ENCODE results near the gene ARHGAP6. TPM values are rescaled to one million over a fixed set of nuclear protein-coding genes. Genes with fewer than 3 reads are reported as not detected.

Gene ARHGAP6
- total RNA-seq, 1 donor from 2014 or later: 1.2 TPM

DNA sequence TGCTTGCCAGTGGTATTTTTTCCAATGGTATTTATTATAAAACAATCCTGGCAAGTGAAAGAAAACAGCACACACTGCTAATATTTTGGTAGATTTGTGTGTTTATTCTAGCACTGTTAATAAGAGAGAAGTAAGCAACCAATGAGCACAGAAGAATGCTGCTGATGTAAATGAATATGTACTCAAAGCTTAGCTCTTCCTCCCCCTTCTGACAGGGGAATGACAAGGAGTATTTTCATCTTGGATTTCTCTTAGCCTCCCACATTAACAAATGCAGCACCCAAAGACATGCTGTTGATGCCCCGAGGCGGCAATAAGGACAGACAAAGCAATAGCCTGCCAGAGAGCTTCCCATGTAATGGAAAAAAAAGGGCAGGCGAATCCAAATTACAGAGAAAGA is 18.6 kb downstream of the ARHGAP6 start:
- no peak overlapping the region for H3K27ac Mint-ChIP-seq
- H4K20me1 ChIP-seq (ENCODE audit: low read depth): no peaks in the 10 kb centered on the region
- no peak overlapping the region for H3K4me2 ChIP-seq
- H3K4me3 Mint-ChIP-seq: no peak overlapping the region
- H3K4me1 Mint-ChIP-seq: no peaks in the 10 kb centered on the region
- no peaks in the 10 kb centered on the region for H3K9me3 Mint-ChIP-seq
- H3K4me1 ChIP-seq: no peaks in the 10 kb centered on the region
- no peaks in the 10 kb centered on the region for H3K36me3 Mint-ChIP-seq
- no peaks in the 10 kb centered on the region for H3K27me3 Mint-ChIP-seq (ENCODE audit: insufficient read depth, low read depth)
- H3K27ac ChIP-seq: no peak overlapping the region
- no peaks in the 10 kb centered on the region for H3K27me3 ChIP-seq
- no peak overlapping the region for H2AFZ ChIP-seq (replicated peaks)
- H3K4me3 ChIP-seq: no peak overlapping the region
- no peak for DNase-seq (ENCODE audit: low spot score)
- TF ChIP-seq, protein P1, sequence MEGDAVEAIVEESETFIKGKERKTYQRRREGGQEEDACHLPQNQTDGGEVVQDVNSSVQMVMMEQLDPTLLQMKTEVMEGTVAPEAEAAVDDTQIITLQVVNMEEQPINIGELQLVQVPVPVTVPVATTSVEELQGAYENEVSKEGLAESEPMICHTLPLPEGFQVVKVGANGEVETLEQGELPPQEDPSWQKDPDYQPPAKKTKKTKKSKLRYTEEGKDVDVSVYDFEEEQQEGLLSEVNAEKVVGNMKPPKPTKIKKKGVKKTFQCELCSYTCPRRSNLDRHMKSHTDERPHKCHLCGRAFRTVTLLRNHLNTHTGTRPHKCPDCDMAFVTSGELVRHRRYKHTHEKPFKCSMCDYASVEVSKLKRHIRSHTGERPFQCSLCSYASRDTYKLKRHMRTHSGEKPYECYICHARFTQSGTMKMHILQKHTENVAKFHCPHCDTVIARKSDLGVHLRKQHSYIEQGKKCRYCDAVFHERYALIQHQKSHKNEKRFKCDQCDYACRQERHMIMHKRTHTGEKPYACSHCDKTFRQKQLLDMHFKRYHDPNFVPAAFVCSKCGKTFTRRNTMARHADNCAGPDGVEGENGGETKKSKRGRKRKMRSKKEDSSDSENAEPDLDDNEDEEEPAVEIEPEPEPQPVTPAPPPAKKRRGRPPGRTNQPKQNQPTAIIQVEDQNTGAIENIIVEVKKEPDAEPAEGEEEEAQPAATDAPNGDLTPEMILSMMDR (IDR thresholded peaks at IDR 0.05): no peak
- TF ChIP-seq EZH2phosphoT487 (IDR thresholded peaks at IDR 0.05): no peak
- no peak for TF ChIP-seq EZH2 (IDR thresholded peaks at IDR 0.05)
- H3K9me3 ChIP-seq (ENCODE audit: low read depth): no peaks in the 10 kb centered on the region
- H3K9ac ChIP-seq: no peak overlapping the region
- H3K79me2 ChIP-seq (ENCODE audit: low read depth): no peaks in the 10 kb centered on the region
- H3F3A ChIP-seq (ENCODE audit: low read depth): no peaks in the 10 kb centered on the region
- H3K36me3 ChIP-seq: no peaks in the 10 kb centered on the region

DNA sequence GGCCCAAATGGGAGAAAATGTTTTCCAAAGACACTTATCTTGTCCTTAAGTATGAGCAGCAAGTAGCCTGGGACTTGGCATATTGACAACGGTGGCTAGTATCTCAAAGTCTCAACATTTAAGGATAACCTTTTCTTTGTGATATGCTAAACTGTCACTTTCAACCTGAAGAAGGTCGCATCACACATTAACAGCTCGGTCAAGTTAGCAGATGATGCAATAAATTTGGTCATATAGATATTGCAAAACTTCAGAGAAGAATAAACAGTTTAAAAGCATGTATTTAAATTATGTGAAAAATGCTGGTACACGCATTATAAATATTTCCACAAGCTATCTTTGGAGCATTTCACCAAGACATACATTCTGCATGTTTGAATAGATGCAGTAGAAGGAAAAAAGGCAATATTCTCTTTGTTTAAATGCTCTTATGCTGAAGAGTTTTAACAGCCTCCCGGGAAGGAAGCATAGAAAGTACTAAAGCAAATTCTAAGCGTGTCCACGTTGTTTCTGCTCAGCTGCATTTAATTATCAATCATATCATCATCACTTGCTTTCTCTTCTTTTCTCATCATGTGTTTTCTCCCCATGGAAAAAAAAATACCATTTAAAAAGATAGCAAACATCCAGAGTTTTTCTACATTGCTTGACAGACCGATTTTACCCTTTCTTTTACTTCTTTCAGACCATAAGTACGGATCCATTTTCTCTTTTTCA is 24.2 kb downstream of the ARHGAP6 start:
- Histone ChIP-seq H3K27ac (no peak overlapping the region), H3K79me2 (ENCODE audit: low read depth) (no peaks in the 10 kb centered on the region), H3K36me3 (no peaks in the 10 kb centered on the region), H3K27me3 (no peaks in the 10 kb centered on the region), H3K4me2 (no peak overlapping the region), H4K20me1 (ENCODE audit: low read depth) (no peaks in the 10 kb centered on the region), H3K4me3 (no peak overlapping the region), H3F3A (ENCODE audit: low read depth) (no peaks in the 10 kb centered on the region), H3K9me3 (ENCODE audit: low read depth) (no peaks in the 10 kb centered on the region), H3K9ac (no peak overlapping the region), H3K4me1 (no peaks in the 10 kb centered on the region), H2AFZ (replicated peaks) (no peak overlapping the region)
- Mint-ChIP-seq H3K9me3 (no peaks in the 10 kb centered on the region), H3K4me3 (no peak overlapping the region), H3K27ac (no peak overlapping the region), H3K36me3 (no peaks in the 10 kb centered on the region), H3K4me1 (no peaks in the 10 kb centered on the region), H3K27me3 (ENCODE audit: insufficient read depth, low read depth) (no peaks in the 10 kb centered on the region)
- DNase-seq (ENCODE audit: low spot score): no peak
- TF ChIP-seq EZH2 (IDR thresholded peaks at IDR 0.05) (no peak), EZH2phosphoT487 (IDR thresholded peaks at IDR 0.05) (no peak)
- TF ChIP-seq, protein P1 (IDR thresholded peaks at IDR 0.05): no peak

DNA sequence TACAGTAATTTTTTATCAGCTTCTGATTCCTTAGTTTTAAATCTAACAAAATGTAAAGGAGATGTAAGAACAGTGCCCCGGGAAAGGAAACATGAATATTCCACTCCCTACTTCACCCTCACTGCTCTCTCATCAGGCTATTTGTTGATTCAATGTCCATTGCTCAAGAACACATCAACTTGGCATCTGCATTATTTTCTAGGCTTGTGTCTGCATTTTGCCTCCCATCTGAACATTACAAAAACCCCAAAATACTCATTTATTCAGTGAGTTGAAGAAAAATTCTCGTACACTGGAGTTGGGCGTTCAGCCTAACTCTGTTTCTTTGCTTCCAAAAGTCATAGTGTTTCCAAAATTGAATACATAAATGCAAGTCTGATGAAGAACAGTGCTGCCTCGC is 25.6 kb downstream of the ARHGAP6 start:
- no peaks in the 10 kb centered on the region for H3K36me3 Mint-ChIP-seq
- H3K27me3 Mint-ChIP-seq (ENCODE audit: insufficient read depth, low read depth): no peaks in the 10 kb centered on the region
- no peaks in the 10 kb centered on the region for H3K9me3 ChIP-seq (ENCODE audit: low read depth)

More for the DNA sequence above, 25.6 kb downstream of the ARHGAP6 start:
- H3K27ac ChIP-seq: no peak overlapping the region
- no peak for DNase-seq (ENCODE audit: low spot score)
- H3K4me1 ChIP-seq: no peaks in the 10 kb centered on the region
- H3K4me3 ChIP-seq: no peak overlapping the region
- Mint-ChIP-seq H3K4me1 (no peaks in the 10 kb centered on the region), H3K27ac (no peak overlapping the region), H3K4me3 (no peak overlapping the region), H3K9me3 (no peaks in the 10 kb centered on the region)
- no peak overlapping the region for H3K4me2 ChIP-seq
- H3F3A ChIP-seq (ENCODE audit: low read depth): no peaks in the 10 kb centered on the region
- TF ChIP-seq, protein P1 (IDR thresholded peaks at IDR 0.05): no peak
- TF ChIP-seq EZH2phosphoT487 (IDR thresholded peaks at IDR 0.05): no peak
- TF ChIP-seq EZH2 (IDR thresholded peaks at IDR 0.05): no peak
- H3K36me3 ChIP-seq: no peaks in the 10 kb centered on the region
- no peaks in the 10 kb centered on the region for H3K79me2 ChIP-seq (ENCODE audit: low read depth)
- no peaks in the 10 kb centered on the region for H4K20me1 ChIP-seq (ENCODE audit: low read depth)
- H2AFZ ChIP-seq (replicated peaks): no peak overlapping the region
- H3K9ac ChIP-seq: no peak overlapping the region
- H3K27me3 ChIP-seq: no peaks in the 10 kb centered on the region

All from neural progenitor cell (in vitro differentiated cells).